Neural progenitor cell (in vitro differentiated cells): ENCODE data around the gene SEL1L2. TPM values are rescaled to one million over a fixed set of nuclear protein-coding genes. Genes with fewer than 3 reads are reported as not detected.

Source experiments
- DNase-seq: peaks from one replicate; pipeline ENCODE4 v3.0.0-alpha.2; 2016; ENCODE audit warnings: low spot score
- H2AFZ ChIP-seq: fragments of 200-600 bp; sonication (generic); replicated peaks from 2 replicates; pipeline ENCODE4 v1.6.1; 2016; ENCODE audit warnings: antibody characterized with exemption
- H3F3A ChIP-seq: fragments of 200-600 bp; sonication (generic); 2 replicates; pipeline ENCODE4 v1.6.1; 2016; ENCODE audit warnings: antibody characterized with exemption, low read depth
- H3K27ac ChIP-seq: fragments of 200-600 bp; sonication (generic); 2 replicates; pipeline ENCODE4 v1.5.1; 2016; ENCODE audit warnings: mild to moderate bottlenecking
- H3K27me3 ChIP-seq: fragments of 200-600 bp; sonication (generic); 2 replicates; pipeline ENCODE4 v1.6.1; 2016; ENCODE audit warnings: mild to moderate bottlenecking, moderate library complexity
- H3K36me3 ChIP-seq: fragments of 200-600 bp; sonication (generic); 2 replicates; pipeline ENCODE4 v1.5.1; 2016
- H3K4me1 ChIP-seq: fragments of 200-600 bp; sonication (generic); 2 replicates; pipeline ENCODE4 v1.6.1; 2016; ENCODE audit warnings: mixed run types
- H3K4me2 ChIP-seq: fragments of 200-600 bp; sonication (generic); 2 replicates; pipeline ENCODE4 v1.6.1; 2016
- H3K4me3 ChIP-seq: fragments of 200-600 bp; sonication (generic); 2 replicates; pipeline ENCODE4 v1.5.1; 2016
- H3K79me2 ChIP-seq: fragments of 200-600 bp; sonication (generic); 2 replicates; pipeline ENCODE4 v1.6.1; 2016; ENCODE audit warnings: low read depth
- H3K9ac ChIP-seq: fragments of 200-600 bp; sonication (generic); 2 replicates; pipeline ENCODE4 v1.6.1; 2016
- H3K9me3 ChIP-seq: fragments of 200-600 bp; sonication (generic); 2 replicates; pipeline ENCODE4 v1.5.1; 2016; ENCODE audit warnings: low read depth
- H4K20me1 ChIP-seq: fragments of 200-600 bp; sonication (generic); 2 replicates; pipeline ENCODE4 v1.6.1; 2016; ENCODE audit warnings: low read depth
- H3K27ac Mint-ChIP-seq: 3 replicates; pipeline ENCODE4 v1.8.0; 2021; ENCODE audit warnings: mixed read lengths
- H3K27me3 Mint-ChIP-seq: 2 replicates; pipeline ENCODE4 v1.8.0; 2022; ENCODE audit warnings: low read depth, mild to moderate bottlenecking, inconsistent platforms, moderate library complexity, mixed read lengths; ENCODE audit not compliant: insufficient read depth
- H3K36me3 Mint-ChIP-seq: 3 replicates; pipeline ENCODE4 v1.8.0; 2021; ENCODE audit warnings: mixed read lengths
- H3K4me1 Mint-ChIP-seq: 3 replicates; pipeline ENCODE4 v1.8.0; 2021; ENCODE audit warnings: mixed read lengths
- H3K4me3 Mint-ChIP-seq: 3 replicates; pipeline ENCODE4 v1.8.0; 2021; ENCODE audit warnings: mild to moderate bottlenecking, moderate library complexity, mixed read lengths
- H3K9me3 Mint-ChIP-seq: 3 replicates; pipeline ENCODE4 v1.8.0; 2020; ENCODE audit warnings: mixed read lengths
- EZH2 ChIP-seq: fragments of 200-600 bp; sonication (generic); IDR thresholded peaks from 2 replicates; pipeline ENCODE4 v1.6.1; 2017; ENCODE audit warnings: antibody characterized with exemption, mild to moderate bottlenecking, moderate library complexity
- EZH2phosphoT487 ChIP-seq: fragments of 200-600 bp; sonication (generic); IDR thresholded peaks from 2 replicates; pipeline ENCODE4 v1.6.1; 2017; ENCODE audit warnings: antibody characterized with exemption
- total RNA-seq: library from RNA; depleted of rRNA; stranded (reverse); fragments of >200 nt; gene quantifications from 2 replicates; pipeline ENCODE4 v1.2.3, GENCODE V29; 2015; ENCODE audit warnings: low replicate concordance
- TF ChIP-seq, protein P1 (sequence below): fragments of 200-600 bp; sonication (generic); IDR thresholded peaks from 2 replicates; pipeline ENCODE4 v1.5.1; 2017; ENCODE audit warnings: antibody characterized with exemption, mild to moderate bottlenecking

SEL1L2 gene
- total RNA-seq, 1 donor from 2014 or later = 0.77 TPM

DNA sequence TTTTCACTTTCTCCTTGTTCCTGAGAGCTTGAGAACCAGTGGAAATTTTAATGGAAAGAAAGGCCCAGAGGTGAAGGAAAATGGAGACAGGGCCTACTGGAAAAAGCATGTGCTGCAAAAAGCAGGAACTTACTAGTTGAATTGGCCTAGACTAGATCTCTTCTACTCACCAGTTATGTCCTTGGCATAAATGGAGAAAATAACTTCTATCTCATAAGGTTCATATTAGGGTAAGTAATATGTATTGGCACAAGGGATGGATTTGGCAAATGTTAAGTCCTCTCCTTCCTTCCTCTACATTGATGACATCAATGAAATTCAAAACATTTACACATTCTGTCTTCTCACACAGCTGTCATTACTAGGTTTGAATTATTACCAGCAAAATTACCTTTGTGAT lies 131.5 kb downstream of the SEL1L2 start:
- H3K4me3 Mint-ChIP-seq = no peak overlapping the region
- no peaks in the 10 kb centered on the region for H3K4me1 ChIP-seq
- no peaks in the 10 kb centered on the region for H3K9me3 Mint-ChIP-seq
- H3K79me2 ChIP-seq = no peaks in the 10 kb centered on the region
- H3K27ac Mint-ChIP-seq = no peak overlapping the region
- no peak overlapping the region for H3K4me3 ChIP-seq
- no peak overlapping the region for H3K9ac ChIP-seq
- H2AFZ ChIP-seq = no peak overlapping the region
- H4K20me1 ChIP-seq = no peaks in the 10 kb centered on the region
- no peak overlapping the region for H3K27ac ChIP-seq
- H3K36me3 ChIP-seq = no peaks in the 10 kb centered on the region
- H3K4me2 ChIP-seq = no peak overlapping the region
- H3K9me3 ChIP-seq = no peaks in the 10 kb centered on the region
- H3K4me1 Mint-ChIP-seq = no peaks in the 10 kb centered on the region
- peaks cover 5% of the 10 kb centered on the region for H3K27me3 Mint-ChIP-seq
- H3K27me3 ChIP-seq = no peaks in the 10 kb centered on the region
- no peaks in the 10 kb centered on the region for H3K36me3 Mint-ChIP-seq
- no peaks in the 10 kb centered on the region for H3F3A ChIP-seq
- TF ChIP-seq, protein P1, sequence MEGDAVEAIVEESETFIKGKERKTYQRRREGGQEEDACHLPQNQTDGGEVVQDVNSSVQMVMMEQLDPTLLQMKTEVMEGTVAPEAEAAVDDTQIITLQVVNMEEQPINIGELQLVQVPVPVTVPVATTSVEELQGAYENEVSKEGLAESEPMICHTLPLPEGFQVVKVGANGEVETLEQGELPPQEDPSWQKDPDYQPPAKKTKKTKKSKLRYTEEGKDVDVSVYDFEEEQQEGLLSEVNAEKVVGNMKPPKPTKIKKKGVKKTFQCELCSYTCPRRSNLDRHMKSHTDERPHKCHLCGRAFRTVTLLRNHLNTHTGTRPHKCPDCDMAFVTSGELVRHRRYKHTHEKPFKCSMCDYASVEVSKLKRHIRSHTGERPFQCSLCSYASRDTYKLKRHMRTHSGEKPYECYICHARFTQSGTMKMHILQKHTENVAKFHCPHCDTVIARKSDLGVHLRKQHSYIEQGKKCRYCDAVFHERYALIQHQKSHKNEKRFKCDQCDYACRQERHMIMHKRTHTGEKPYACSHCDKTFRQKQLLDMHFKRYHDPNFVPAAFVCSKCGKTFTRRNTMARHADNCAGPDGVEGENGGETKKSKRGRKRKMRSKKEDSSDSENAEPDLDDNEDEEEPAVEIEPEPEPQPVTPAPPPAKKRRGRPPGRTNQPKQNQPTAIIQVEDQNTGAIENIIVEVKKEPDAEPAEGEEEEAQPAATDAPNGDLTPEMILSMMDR = no peak
- TF ChIP-seq EZH2 (no peak), EZH2phosphoT487 (no peak)
- DNase-seq = no peak

DNA sequence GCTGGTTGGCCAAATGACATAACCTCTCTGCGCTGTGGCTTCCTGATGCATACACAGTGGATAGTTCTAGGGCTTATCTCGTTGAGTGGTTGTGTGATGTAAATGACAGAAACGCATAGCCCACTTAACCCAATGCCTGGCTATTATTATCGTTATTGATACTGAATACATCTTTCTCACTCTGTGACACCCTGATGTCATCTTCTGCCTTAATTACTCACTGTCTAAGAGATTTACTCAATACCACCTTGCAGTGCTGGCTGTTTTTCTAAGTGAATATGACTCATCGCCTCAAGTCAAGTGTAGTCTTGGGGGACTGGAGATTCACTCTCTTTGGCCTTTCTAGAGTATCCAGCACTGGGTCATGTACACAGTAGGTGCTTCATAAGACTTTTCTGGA lies 132.0 kb downstream of the SEL1L2 start:
- Mint-ChIP-seq H3K36me3 (no peaks in the 10 kb centered on the region), H3K4me1 (no peaks in the 10 kb centered on the region), H3K27ac (no peak overlapping the region), H3K9me3 (no peaks in the 10 kb centered on the region), H3K27me3 (peaks cover 5% of the 10 kb centered on the region), H3K4me3 (no peak overlapping the region)
- Histone ChIP-seq H2AFZ (no peak overlapping the region), H3K9ac (no peak overlapping the region), H3K27me3 (no peaks in the 10 kb centered on the region), H3K4me3 (no peak overlapping the region), H3F3A (no peaks in the 10 kb centered on the region), H3K4me2 (no peak overlapping the region), H3K79me2 (no peaks in the 10 kb centered on the region), H3K27ac (no peak overlapping the region), H3K9me3 (no peaks in the 10 kb centered on the region), H4K20me1 (no peaks in the 10 kb centered on the region), H3K4me1 (no peaks in the 10 kb centered on the region), H3K36me3 (no peaks in the 10 kb centered on the region)
- TF ChIP-seq EZH2phosphoT487 (no peak), EZH2 (no peak)
- TF ChIP-seq, protein P1 = no peak
- no peak for DNase-seq

DNA sequence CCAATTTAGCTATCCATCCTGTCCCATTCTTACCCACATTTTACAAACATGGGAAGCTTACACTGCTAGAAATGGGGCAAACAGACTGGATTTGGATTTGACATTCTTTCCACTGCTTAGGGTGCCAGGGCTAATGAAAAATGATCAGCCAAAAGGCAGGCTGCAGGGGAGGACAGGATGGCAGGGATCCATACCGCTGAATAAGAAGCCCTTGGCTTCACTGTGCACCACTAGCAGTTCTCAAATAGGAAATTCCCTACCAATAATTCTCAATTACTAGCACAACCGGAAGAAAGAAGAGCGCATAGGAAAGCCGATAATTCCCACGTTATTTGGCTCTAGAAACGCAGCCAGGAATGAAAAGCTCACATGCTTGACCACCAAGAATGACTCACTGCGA lies 132.5 kb downstream of the SEL1L2 start:
- H3K27me3 Mint-ChIP-seq = peaks cover 5% of the 10 kb centered on the region
- no peaks in the 10 kb centered on the region for H3K27me3 ChIP-seq

More for the DNA sequence above, 132.5 kb downstream of the SEL1L2 start:
- Histone ChIP-seq H3K9ac (no peak overlapping the region), H3K4me1 (no peaks in the 10 kb centered on the region), H3K27ac (no peak overlapping the region), H3K4me3 (no peak overlapping the region), H3K79me2 (no peaks in the 10 kb centered on the region), H3K36me3 (no peaks in the 10 kb centered on the region), H3K9me3 (no peaks in the 10 kb centered on the region), H4K20me1 (no peaks in the 10 kb centered on the region), H3K4me2 (no peak overlapping the region), H3F3A (no peaks in the 10 kb centered on the region), H2AFZ (no peak overlapping the region)
- TF ChIP-seq EZH2 (no peak), EZH2phosphoT487 (no peak)
- TF ChIP-seq, protein P1 = no peak
- no peak for DNase-seq
- Mint-ChIP-seq H3K36me3 (no peaks in the 10 kb centered on the region), H3K27ac (no peak overlapping the region), H3K4me3 (no peak overlapping the region), H3K9me3 (no peaks in the 10 kb centered on the region), H3K4me1 (no peaks in the 10 kb centered on the region)
